H9 (cell line): ENCODE results near the gene GPS1. TPM values are rescaled to one million over a fixed set of nuclear protein-coding genes. Genes with fewer than 3 reads are reported as not detected.
A peak's percentile ranks its signal among the peaks of the same experiment; 100 is the strongest.

Experiments
- DNase-seq: peaks from one replicate; pipeline ENCODE4 v3.0.0-alpha.2; 2017
- H2AFZ ChIP-seq: one replicate; pipeline ENCODE4 v1.6.1; 2013; ENCODE audit warnings: mild to moderate bottlenecking, low read length, control low read depth, moderate library complexity
- H2AK5ac ChIP-seq: 2 replicates; pipeline ENCODE4 v1.6.1; 2013; ENCODE audit warnings: low read length, control low read depth, mixed read lengths; ENCODE audit not compliant: insufficient read length
- H2BK120ac ChIP-seq: one replicate; pipeline ENCODE4 v1.6.1; 2013; ENCODE audit warnings: low read depth, mild to moderate bottlenecking, low read length, control low read depth, inconsistent platforms; ENCODE audit not compliant: poor library complexity, severe bottlenecking
- H2BK12ac ChIP-seq: 2 replicates; pipeline ENCODE4 v1.6.1; 2013; ENCODE audit warnings: low read length, control low read depth, mixed read lengths, low read depth; ENCODE audit not compliant: insufficient read length
- H2BK15ac ChIP-seq: 2 replicates; pipeline ENCODE4 v1.6.1; 2013; ENCODE audit warnings: low read depth, low read length, control low read depth
- H2BK20ac ChIP-seq: one replicate; pipeline ENCODE4 v1.6.1; 2013; ENCODE audit warnings: low read depth, mild to moderate bottlenecking, low read length, control low read depth, inconsistent platforms; ENCODE audit not compliant: poor library complexity, severe bottlenecking
- H2BK5ac ChIP-seq: 2 replicates; pipeline ENCODE4 v1.6.1; 2013; ENCODE audit warnings: low read length, control low read depth, mixed read lengths; ENCODE audit not compliant: insufficient read length
- H3K14ac ChIP-seq: 2 replicates; pipeline ENCODE4 v1.6.1; 2013; ENCODE audit warnings: low read length, control low read depth; ENCODE audit not compliant: insufficient read depth
- H3K18ac ChIP-seq: 2 replicates; pipeline ENCODE4 v1.6.1; 2013; ENCODE audit warnings: low read depth, mild to moderate bottlenecking, mixed read lengths, low read length, control low read depth; ENCODE audit not compliant: insufficient read length
- H3K23ac ChIP-seq: 2 replicates; pipeline ENCODE4 v1.6.1; 2013; ENCODE audit warnings: low read length, control low read depth, mixed read lengths, low read depth; ENCODE audit not compliant: insufficient read length
- H3K23me2 ChIP-seq: 2 replicates; pipeline ENCODE4 v1.6.1; 2013; ENCODE audit warnings: low read depth, mild to moderate bottlenecking, mixed read lengths, low read length, control low read depth; ENCODE audit not compliant: insufficient read length, poor library complexity, severe bottlenecking
- H3K27ac ChIP-seq: 2 replicates; pipeline ENCODE4 v1.5.1; 2013; ENCODE audit warnings: low read length, control low read depth, mixed read lengths, low read depth; ENCODE audit not compliant: insufficient read length
- H3K27me3 ChIP-seq: 2 replicates; pipeline ENCODE4 v1.6.1; 2013; ENCODE audit warnings: low read length, control low read depth, inconsistent platforms; ENCODE audit not compliant: insufficient read depth
- H3K4ac ChIP-seq: 2 replicates; pipeline ENCODE4 v1.6.1; 2013; ENCODE audit warnings: low read depth, mild to moderate bottlenecking, control low read depth, inconsistent platforms, low read length, moderate library complexity
- H3K4me1 ChIP-seq: 2 replicates; pipeline ENCODE4 v1.6.1; 2013; ENCODE audit warnings: low read length, control low read depth, inconsistent platforms; ENCODE audit not compliant: insufficient read depth
- H3K4me2 ChIP-seq: 2 replicates; pipeline ENCODE4 v1.6.1; 2013; ENCODE audit warnings: low read length, control low read depth, mixed read lengths; ENCODE audit not compliant: insufficient read length, insufficient read depth
- H3K56ac ChIP-seq: 2 replicates; pipeline ENCODE4 v1.6.1; 2013; ENCODE audit warnings: low read depth, mild to moderate bottlenecking, mixed read lengths, low read length, control low read depth; ENCODE audit not compliant: insufficient read length
- H3K79me1 ChIP-seq: 2 replicates; pipeline ENCODE4 v1.6.1; 2013; ENCODE audit warnings: low read depth, mild to moderate bottlenecking, moderate library complexity, low read length, control low read depth, inconsistent platforms; ENCODE audit not compliant: insufficient read depth, poor library complexity, severe bottlenecking
- H3K79me2 ChIP-seq: 2 replicates; pipeline ENCODE4 v1.6.1; 2013; ENCODE audit warnings: low read length, control low read depth, inconsistent platforms; ENCODE audit not compliant: insufficient read depth
- H3K9ac ChIP-seq: 2 replicates; pipeline ENCODE4 v1.6.1; 2013; ENCODE audit warnings: low read length, control low read depth, mixed read lengths; ENCODE audit not compliant: insufficient read length; ENCODE audit errors: extremely low read depth
- H3K9me3 ChIP-seq: one replicate; pipeline ENCODE4 v1.6.1; 2013; ENCODE audit warnings: low read depth, low read length, inconsistent platforms; ENCODE audit not compliant: control insufficient read depth
- H3T11ph ChIP-seq: one replicate; pipeline ENCODE4 v1.6.1; 2013; ENCODE audit warnings: mild to moderate bottlenecking, low read length, control low read depth, inconsistent platforms
- H4K20me1 ChIP-seq: one replicate; pipeline ENCODE4 v1.6.1; 2013; ENCODE audit not compliant: control insufficient read depth, insufficient read length, insufficient read depth
- H4K5ac ChIP-seq: 2 replicates; pipeline ENCODE4 v1.6.1; 2013; ENCODE audit warnings: low read depth, mild to moderate bottlenecking, mixed read lengths, low read length, control low read depth; ENCODE audit not compliant: insufficient read length
- H4K8ac ChIP-seq: replicated peaks from 2 replicates; pipeline ENCODE4 v1.6.1; 2013; ENCODE audit warnings: low read length, control low read depth, mixed read lengths, low read depth; ENCODE audit not compliant: insufficient read length
- H4K91ac ChIP-seq: 2 replicates; pipeline ENCODE4 v1.6.1; 2013; ENCODE audit warnings: low read depth, mild to moderate bottlenecking, moderate library complexity, mixed read lengths, low read length, control low read depth; ENCODE audit not compliant: insufficient read length
- H3K27ac Mint-ChIP-seq, 3 experiments: 2 replicates in 2 of 3; 3 replicates in 1 of 3; pipeline ENCODE4 v1.8.0; 2020 to 2021; ENCODE audit warnings: mixed read lengths in 3 of 3, mild to moderate bottlenecking in 1 of 3, moderate library complexity in 1 of 3
- H3K27me3 Mint-ChIP-seq: 2 replicates; pipeline ENCODE4 v1.8.0; 2021; ENCODE audit warnings: low read depth, mild to moderate bottlenecking, moderate library complexity, mixed read lengths
- H3K36me3 Mint-ChIP-seq, 3 experiments: 2 replicates in 2 of 3; 3 replicates in 1 of 3; pipeline ENCODE4 v1.8.0; 2020 to 2021; ENCODE audit warnings: low read depth in 3 of 3, mixed read lengths in 3 of 3; ENCODE audit not compliant: insufficient read depth in 1 of 3
- H3K4me1 Mint-ChIP-seq, 2 experiments: 2 replicates each; pipeline ENCODE4 v1.8.0; 2020; ENCODE audit warnings: mixed read lengths in 2 of 2
- H3K4me3 Mint-ChIP-seq, 2 experiments: 2 replicates in 1 of 2; 3 replicates in 1 of 2; pipeline ENCODE4 v1.8.0; 2020 to 2021; ENCODE audit warnings: mild to moderate bottlenecking in 2 of 2, mixed read lengths in 2 of 2, moderate library complexity in 1 of 2
- H3K9me3 Mint-ChIP-seq, 2 experiments: 2 replicates in 1 of 2; 3 replicates in 1 of 2; pipeline ENCODE4 v1.8.0; 2020; ENCODE audit warnings: mild to moderate bottlenecking in 2 of 2, mixed read lengths in 2 of 2, moderate library complexity in 1 of 2
- CTCF ChIP-seq: fragments of 200-600 bp; sonication (generic); conservative IDR thresholded peaks from 3 replicates; pipeline ENCODE4 v1.8.0; 2021; ENCODE audit warnings: antibody characterized with exemption, mild to moderate bottlenecking
- WGBS: extraction: QIAGEN DNeasy Blood & Tissue Kit; methylation state at CpG from one replicate; pipeline ENCODE4 v1.1.7; 2013; ENCODE audit warnings: missing lambda C conversion rate, low lambda C conversion rate, mixed read lengths; ENCODE audit not compliant: insufficient read length; ENCODE audit errors: extremely low coverage; 5-methylcytosine and 5-hydroxymethylcytosine counted together
- total RNA-seq: library from RNA; stranded (reverse); gene quantifications from 2 replicates; pipeline ENCODE4 v1.2.1, GENCODE V29; 2021

Gene GPS1
- total RNA-seq, 1 experiment from 2014 or later: 164 TPM

GRCh38 chr17:82091264-82092066, 39.8 kb downstream of the GPS1 start:
- H2AFZ ChIP-seq: no peak overlapping the region
- H3K4ac ChIP-seq: no peak overlapping the region
- no peak overlapping the region for H2BK12ac ChIP-seq
- H2AK5ac ChIP-seq: no peak overlapping the region
- no peak overlapping the region for H3K14ac ChIP-seq
- no CpG with 5 or more reads among the region's 37 CpGs for WGBS
- H3K23ac ChIP-seq: no peak overlapping the region
- H4K20me1 ChIP-seq: no peaks in the 10 kb centered on the region
- peaks cover 1 to 6% of the 10 kb centered on the region in 2 experiments; a peak in 2 of 4 replicates for H3K4me1 Mint-ChIP-seq
- H3K23me2 ChIP-seq: peaks cover 7% of the 10 kb centered on the region
- H3K9me3 ChIP-seq: no peaks in the 10 kb centered on the region
- H2BK20ac ChIP-seq: no peak overlapping the region
- no peaks in the 10 kb centered on the region for H3K27me3 Mint-ChIP-seq
- H3K4me1 ChIP-seq: no peaks in the 10 kb centered on the region
- TF ChIP-seq CTCF: no peak
- peak overlapping the region in 1 of 2 experiments; percentile 44; a peak in 1 of 5 replicates for H3K4me3 Mint-ChIP-seq
- H3K9me3 Mint-ChIP-seq: no peaks in the 10 kb centered on the region
- H3K79me1 ChIP-seq: peaks cover 12% of the 10 kb centered on the region
- H4K5ac ChIP-seq: no peak overlapping the region
- H3K27ac Mint-ChIP-seq: 0 out of 7 replicates have a peak overlapping the region, but pooled peaks of 1 of the 3 experiments have one; percentile 31
- H2BK15ac ChIP-seq: no peak overlapping the region
- H3K27ac ChIP-seq: no peak overlapping the region
- H3K36me3 Mint-ChIP-seq: peaks cover 22 to 76% (median 67%) of the 10 kb centered on the region in 3 experiments; a peak in 6 of 7 replicates
- no peak overlapping the region for H4K8ac ChIP-seq
- H3K18ac ChIP-seq: no peak overlapping the region
- no peak overlapping the region for H3K9ac ChIP-seq
- DNase-seq: no peak
- H2BK5ac ChIP-seq: no peak overlapping the region
- H3K4me2 ChIP-seq: no peak overlapping the region
- H3T11ph ChIP-seq: no peak overlapping the region
- no peak overlapping the region for H4K91ac ChIP-seq
- H3K56ac ChIP-seq: no peak overlapping the region
- peaks cover 11% of the 10 kb centered on the region; the same call in 1 of the 2 replicates for H3K79me2 ChIP-seq
- no peaks in the 10 kb centered on the region for H3K27me3 ChIP-seq
- H2BK120ac ChIP-seq: no peak overlapping the region
